Mucosa of descending colon (tissue), 3 donors: Measurements from ENCODE around the gene STUM. TPM values are rescaled to one million over a fixed set of nuclear protein-coding genes. Genes with fewer than 3 reads are reported as not detected.

Experiments
- ATAC-seq: fragments of 200-7000 bp; cut with Tn5 transposase; one replicate; pipeline ENCODE4 v1.9.1; 2020; ENCODE audit warnings: mild to moderate bottlenecking, moderate library complexity
- DNase-seq, 3 donors: peaks; one replicate each; pipeline ENCODE4 v3.0.0-alpha.2; 2020
- H3K36me3 ChIP-seq: fragments of 200-600 bp; one replicate; pipeline ENCODE4 v1.8.0; 2021; ENCODE audit warnings: low read depth, mild to moderate bottlenecking
- H3K4me1 ChIP-seq: fragments of 200-600 bp; one replicate; pipeline ENCODE4 v1.8.0; 2021; ENCODE audit warnings: low read depth, mild to moderate bottlenecking
- H3K4me3 ChIP-seq: fragments of 200-600 bp; one replicate; pipeline ENCODE4 v1.8.0; 2021; ENCODE audit warnings: mild to moderate bottlenecking
- H3K9me3 ChIP-seq: fragments of 200-600 bp; one replicate; pipeline ENCODE4 v1.8.0; 2021; ENCODE audit warnings: mild to moderate bottlenecking
- CTCF ChIP-seq: fragments of 200-600 bp; IDR thresholded peaks from one replicate; pipeline ENCODE4 v1.8.0; 2022; ENCODE audit warnings: antibody characterized with exemption, mild to moderate bottlenecking
- intact Hi-C, 2 donors: fragments of 100-400 bp; cut with DNase I in 1 of 2; cut with micrococcal nuclease in 1 of 2; formaldehyde crosslinking; loops; one replicate each; pipeline versions ENCODE4 v1.11.0 to v1.11.1; 2022; cut with DNase I, micrococcal nuclease
- total RNA-seq, 3 donors: library from RNA; stranded (reverse); fragmentation: NEBNext Ultra II Directional in 2 of 3; extraction: Animal tissue kit (Norgen Biotek cat#: 25700) in 2 of 3; gene quantifications; one replicate each; pipeline versions ENCODE4 v1.2.1 to v1.2.4, GENCODE V29; 2021 to 2023
- donor health status: DM: no; HTN: no; CAD: no; lungs with moderate emphysema.
- donor health status: DM: no; HTN: no; CAD: no.
- donor health status: DM: no; HTN: yes; CAD: no.

The STUM gene
- total RNA-seq, 3 donors from 2014 or later, result 1.2 to 18.4 (median 4.9) TPM

GRCh38 chr1:226545836-226546596, 2.5 kb upstream of the STUM start:
- H3K36me3 ChIP-seq, result no peaks in the 10 kb centered on the region
- intact Hi-C loops, result loop anchor here (10.0 kb wide), 3 partner anchors 59 to 289 kb away; no protein-coding TSS in a partner anchor
- peak in 1 of 3 donors; percentile 38 for DNase-seq
- no peak overlapping the region for H3K4me3 ChIP-seq
- peaks cover 35% of the 10 kb centered on the region for H3K4me1 ChIP-seq
- no peaks in the 10 kb centered on the region for H3K9me3 ChIP-seq
- no peak for TF ChIP-seq CTCF
- ATAC-seq, result no peak

DNA sequence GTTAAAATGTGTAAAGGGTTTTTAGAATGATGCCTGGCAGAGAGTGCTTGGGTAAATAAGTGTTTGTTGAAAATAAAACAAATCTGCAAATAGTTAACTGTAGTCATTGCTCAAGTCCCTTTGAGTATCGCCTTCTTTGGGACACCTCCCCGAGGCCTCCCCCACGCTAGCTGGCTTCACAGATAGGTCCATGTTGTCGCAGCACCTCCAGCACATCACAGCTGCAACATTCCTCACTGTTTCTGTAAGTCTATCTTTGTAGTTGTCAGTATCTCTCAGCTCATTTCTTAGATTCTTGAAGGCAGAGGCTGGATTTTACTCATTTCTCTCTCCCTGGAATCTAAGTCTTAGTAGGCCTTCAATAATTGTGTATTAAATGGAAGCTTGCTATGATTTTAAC, 1.6 kb upstream of the STUM start:
- Histone ChIP-seq H3K9me3 (no peaks in the 10 kb centered on the region), H3K36me3 (no peaks in the 10 kb centered on the region), H3K4me3 (no peak overlapping the region), H3K4me1 (peaks cover 36% of the 10 kb centered on the region)
- no peak for TF ChIP-seq CTCF
- no peak for DNase-seq
- no peak for ATAC-seq
- intact Hi-C loops, result loop anchor here (10.0 kb wide), 3 partner anchors 58 to 288 kb away; no protein-coding TSS in a partner anchor

DNA sequence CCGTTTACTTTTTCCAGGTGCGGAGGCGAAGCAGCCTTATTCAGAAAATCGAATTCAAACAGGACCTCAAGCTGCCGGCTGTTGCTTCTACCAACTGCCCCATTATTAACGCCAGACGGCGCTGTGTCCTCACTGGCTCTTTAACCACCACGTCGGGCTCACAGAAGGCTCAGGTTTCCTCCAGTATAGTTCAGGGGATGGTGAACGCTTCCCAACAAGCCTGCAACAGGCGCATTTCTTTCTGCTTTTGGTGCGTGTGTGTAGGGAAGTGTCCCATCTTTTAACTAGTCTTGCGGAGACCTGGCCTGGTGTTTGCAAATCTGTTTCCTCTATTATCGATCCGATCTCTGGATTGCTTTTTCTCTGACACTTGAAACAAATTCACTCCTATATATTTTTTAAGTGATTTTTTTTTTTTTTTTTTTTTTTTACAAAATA, 791 bp upstream of the STUM start:
- H3K36me3 ChIP-seq, result no peaks in the 10 kb centered on the region
- peak; percentile 73 for ATAC-seq
- intact Hi-C loops, result loop anchor here (10.0 kb wide), 3 partner anchors 57 to 287 kb away; no protein-coding TSS in a partner anchor
- peaks cover 36% of the 10 kb centered on the region for H3K4me1 ChIP-seq
- no peaks in the 10 kb centered on the region for H3K9me3 ChIP-seq
- no peak overlapping the region for H3K4me3 ChIP-seq
- peak; percentile 74 to 90 (median 83) for DNase-seq
- peak; percentile 55 for TF ChIP-seq CTCF

DNA sequence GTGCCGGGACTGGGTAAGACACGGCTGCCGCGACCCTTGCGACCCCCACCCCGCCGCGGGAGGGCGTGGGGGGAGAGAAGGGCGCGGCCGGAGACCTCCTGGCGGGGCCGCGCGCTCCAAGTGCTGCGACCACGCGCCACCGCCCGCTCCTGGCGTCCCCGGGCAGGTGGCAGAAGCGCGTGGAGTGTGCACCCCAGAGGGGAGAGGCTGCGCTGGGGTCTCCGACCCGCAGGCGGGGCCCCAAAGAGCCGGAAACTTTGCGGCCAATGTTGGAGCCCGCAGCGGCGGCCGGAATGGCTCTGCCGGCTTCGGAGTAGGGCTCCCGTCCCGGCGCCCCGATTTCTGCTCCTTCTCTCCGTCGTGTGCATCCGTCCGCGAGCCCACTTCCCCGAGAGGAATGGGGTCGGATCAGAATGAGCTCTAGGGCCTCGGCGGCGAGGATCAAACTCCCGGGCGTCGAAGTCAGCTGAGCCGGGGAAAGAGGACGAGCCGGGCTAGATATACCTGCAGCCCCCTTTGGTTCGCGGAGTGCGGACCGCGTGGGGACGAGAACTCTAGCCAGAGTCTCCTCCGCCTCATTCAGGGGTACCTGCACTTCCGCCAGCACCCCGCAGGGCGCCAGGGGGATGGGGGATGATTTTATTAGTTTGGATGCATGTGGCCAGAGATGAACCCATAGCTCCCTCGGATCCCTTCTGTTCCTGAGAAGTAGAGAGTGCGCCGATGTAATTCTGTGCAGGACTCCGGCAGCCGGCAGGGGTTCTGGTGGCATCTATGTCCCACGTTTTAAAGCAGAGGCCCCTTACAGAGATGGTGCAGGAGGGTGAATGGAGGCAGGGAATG, 751 bp downstream of the STUM start:
- peak in 1 of 3 donors; percentile 40 for DNase-seq

More for the DNA sequence above, 751 bp downstream of the STUM start:
- ATAC-seq, result no peak
- no peaks in the 10 kb centered on the region for H3K9me3 ChIP-seq
- H3K4me3 ChIP-seq, result no peak overlapping the region
- H3K4me1 ChIP-seq, result peaks cover 38% of the 10 kb centered on the region
- no peaks in the 10 kb centered on the region for H3K36me3 ChIP-seq
- intact Hi-C loops, result loop anchor here (10.0 kb wide), 3 partner anchors 55 to 285 kb away; no protein-coding TSS in a partner anchor
- TF ChIP-seq CTCF, result no peak
